ENCODE results near the gene PSTPIP1.

- TF ChIP-seq POLR2A (IDR thresholded peaks at IDR 0.05; ENCODE audit: low read length) (no peak), GATA1 (IDR thresholded peaks at IDR 0.05; ENCODE audit: low read depth, low read length) (no peak)
Observed at GRCh38 chr15:77009646-77010311, 14.9 kb downstream of the PSTPIP1 start.

Measured in erythroblast (primary cell).